Activated CD4-positive, alpha-beta T cell treated with anti-CD3 and anti-CD28 coated beads, Interleukin-2, amount 50 U/mL, for 1 hour (primary cell): Measurements from ENCODE around the gene CT45A7.
"Not testable (repeated sequence)": the region's sequence is repeated elsewhere in the genome, so short reads cannot be mapped to it uniquely, and the experiment has no call there.

Experiments
- DNase-seq: peaks from one replicate; pipeline ENCODE4 v3.0.0-alpha.2; 2020

The CT45A7 gene, protein sequence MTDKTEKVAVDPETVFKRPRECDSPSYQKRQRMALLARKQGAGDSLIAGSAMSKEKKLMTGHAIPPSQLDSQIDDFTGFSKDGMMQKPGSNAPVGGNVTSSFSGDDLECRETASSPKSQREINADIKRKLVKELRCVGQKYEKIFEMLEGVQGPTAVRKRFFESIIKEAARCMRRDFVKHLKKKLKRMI

GRCh38 chrX:135837180-135837579 is at the start of gene CT45A7:
TSS of gene CT45A7 (minus strand) at chrX:135837280. CDS start at chrX:135833533, 3,747 bp downstream.
- DNase-seq, result not testable (repeated sequence)

- DNase-seq, result not testable (repeated sequence)
These were observed 45.7 kb upstream of the CT45A7 start for GRCh38 chrX:135882741-135883140.

DNA sequence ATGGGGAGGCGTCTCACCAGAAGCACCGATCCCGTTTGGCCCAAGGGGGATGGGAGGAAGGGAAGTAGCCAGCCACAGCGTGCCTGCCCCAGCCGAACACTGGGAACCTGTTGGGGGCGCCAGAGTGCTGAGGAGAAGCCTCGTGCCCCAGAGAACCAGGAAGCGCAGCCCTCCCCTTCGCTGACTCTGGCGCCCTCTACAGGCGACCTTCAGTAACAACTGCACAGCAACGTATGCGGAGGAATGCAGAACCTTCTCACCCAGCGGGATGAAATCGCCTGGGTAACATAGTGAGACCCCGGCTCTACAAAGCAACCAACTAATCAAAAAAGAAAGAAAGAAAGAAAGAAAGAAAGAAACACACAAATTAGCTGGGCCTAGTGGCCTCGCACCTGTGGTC is 34.6 kb upstream of the CT45A7 start, which contains the start of gene CT45A9:
Gene CT45A9 (minus strand): TSS at position 101 of the 400 bp plus-strand sequence. CDS start 3,751 bp downstream, outside the sequence.
- not testable (repeated sequence) for DNase-seq

GRCh38 chrX:135854438-135854837 is 17.4 kb upstream of the CT45A7 start, which contains the start of gene CT45A8:
TSS of gene CT45A8 (minus strand) at chrX:135854538. CDS start at chrX:135850783, 3,755 bp downstream.
- not testable (repeated sequence) for DNase-seq

- DNase-seq, result not testable (repeated sequence)
These were observed 17.2 kb downstream of the CT45A7 start, which contains the start of gene CT45A2 for GRCh38 chrX:135819912-135820311. TSS of gene CT45A2 (minus strand) at chrX:135820012. CDS start at chrX:135816265, 3,747 bp downstream.

GRCh38 chrX:135802687-135803086 is 34.4 kb downstream of the CT45A7 start, which contains the start of gene CT45A6:
TSS of gene CT45A6 (minus strand) at chrX:135802787. CDS start at chrX:135798993, 3,794 bp downstream.
- DNase-seq, result not testable (repeated sequence)

GRCh38 chrX:135785403-135785802 is 51.7 kb downstream of the CT45A7 start, which contains the start of gene CT45A5:
TSS of gene CT45A5 (minus strand) at chrX:135785503. CDS start at chrX:135781729, 3,774 bp downstream.
- DNase-seq, result not testable (repeated sequence)
